Motor neuron (in vitro differentiated cells): ENCODE results near the gene FMO3. TPM values are rescaled to one million over a fixed set of nuclear protein-coding genes. Genes with fewer than 3 reads are reported as not detected.

Experiments
- total RNA-seq, 8 experiments: library from RNA; unstranded; fragments of 300-600 nt; gene quantifications; 2 replicates each; pipeline versions ENCODE4 v1.2.3 to v1.2.4, GENCODE V29; 2022

FMO3 gene
- total RNA-seq, 8 experiments from 2014 or later, result 0.25 to 2.2 (median 0.40) TPM; not detected in 2

Other genes starting within 250 kb of the FMO3 start
- under 1 TPM in 3 of 8 experiments, not detected in 5; 0.19 to 0.54 (median 0.29) TPM for gene MROH9, start 155.4 kb upstream of the FMO3 start, total RNA-seq
- gene FMO2, start 94.4 kb downstream of the FMO3 start, total RNA-seq, result 1 to 10 TPM in 3 of 8 experiments, under 1 TPM in 3, not detected in 2; 0.55 to 8.9 (median 1.2) TPM
- 1 to 10 TPM in 1 of 8 experiments, under 1 TPM in 3, not detected in 4; 0.08 to 1.3 (median 0.37) TPM for gene FMO1, start 157.6 kb downstream of the FMO3 start, total RNA-seq
- 10 to 100 TPM in 1 of 8 experiments, 1 to 10 TPM in 3, under 1 TPM in 4; 0.05 to 11.2 (median 1.4) TPM for gene FMO4, start 223.3 kb downstream of the FMO3 start, total RNA-seq